ENCODE data around the gene SLC19A1. TPM values are rescaled to one million over a fixed set of nuclear protein-coding genes. Genes with fewer than 3 reads are reported as not detected.

The SLC19A1 gene
- polyA plus RNA-seq, 1 of the 3 experiments (the other 2 are of a cell fraction): 15.0 TPM

DNA sequence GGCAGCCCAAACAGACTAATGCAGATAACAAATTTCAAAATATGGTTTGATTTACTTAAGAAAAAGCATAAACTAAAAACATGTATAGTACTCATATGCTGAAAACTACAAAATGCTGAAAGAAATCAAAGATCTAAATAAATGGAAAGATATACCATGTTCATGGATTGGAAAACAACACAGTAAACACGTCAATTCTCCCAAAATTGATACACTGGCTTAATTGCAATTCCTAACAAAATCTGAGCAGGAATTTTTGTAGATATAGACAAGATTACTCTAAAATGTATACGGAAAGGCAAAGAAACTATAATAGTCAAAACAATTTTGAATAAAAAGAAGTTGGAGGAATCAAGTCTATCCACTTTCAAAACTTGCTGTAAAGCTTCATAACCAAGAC lies 21.0 kb downstream of the SLC19A1 start:
- H3F3A ChIP-seq (replicated peaks; ENCODE audit: insufficient read depth): peaks cover 16% of the 10 kb centered on the region
- H3K9me3 ChIP-seq: peaks cover 31% of the 10 kb centered on the region
- H3K4me2 ChIP-seq: no peak overlapping the region
- TF ChIP-seq, protein P1, sequence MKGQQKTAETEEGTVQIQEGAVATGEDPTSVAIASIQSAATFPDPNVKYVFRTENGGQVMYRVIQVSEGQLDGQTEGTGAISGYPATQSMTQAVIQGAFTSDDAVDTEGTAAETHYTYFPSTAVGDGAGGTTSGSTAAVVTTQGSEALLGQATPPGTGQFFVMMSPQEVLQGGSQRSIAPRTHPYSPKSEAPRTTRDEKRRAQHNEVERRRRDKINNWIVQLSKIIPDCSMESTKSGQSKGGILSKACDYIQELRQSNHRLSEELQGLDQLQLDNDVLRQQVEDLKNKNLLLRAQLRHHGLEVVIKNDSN (IDR thresholded peaks at IDR 0.05; ENCODE audit: borderline replicate concordance, low read depth): no peak
- TF ChIP-seq, protein P2, sequence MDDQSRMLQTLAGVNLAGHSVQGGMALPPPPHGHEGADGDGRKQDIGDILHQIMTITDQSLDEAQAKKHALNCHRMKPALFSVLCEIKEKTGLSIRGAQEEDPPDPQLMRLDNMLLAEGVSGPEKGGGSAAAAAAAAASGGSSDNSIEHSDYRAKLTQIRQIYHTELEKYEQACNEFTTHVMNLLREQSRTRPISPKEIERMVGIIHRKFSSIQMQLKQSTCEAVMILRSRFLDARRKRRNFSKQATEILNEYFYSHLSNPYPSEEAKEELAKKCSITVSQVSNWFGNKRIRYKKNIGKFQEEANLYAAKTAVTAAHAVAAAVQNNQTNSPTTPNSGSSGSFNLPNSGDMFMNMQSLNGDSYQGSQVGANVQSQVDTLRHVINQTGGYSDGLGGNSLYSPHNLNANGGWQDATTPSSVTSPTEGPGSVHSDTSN (IDR thresholded peaks at IDR 0.05): no peak
- no peak for TF ChIP-seq MXI1 (IDR thresholded peaks at IDR 0.05; ENCODE audit: low read depth, low read length)
- TF ChIP-seq RAD21 (IDR thresholded peaks at IDR 0.05; ENCODE audit: low read length): no peak
- TF ChIP-seq CHD2 (IDR thresholded peaks at IDR 0.05; ENCODE audit: low read length, partially characterized antibody): no peak
- no peak for TF ChIP-seq IRF3 (IDR thresholded peaks at IDR 0.05; ENCODE audit: low read depth, low read length)
- no peak for TF ChIP-seq RXRA (IDR thresholded peaks at IDR 0.05; ENCODE audit: borderline replicate concordance, low read depth)
- no peak for TF ChIP-seq GATA2 (CRISPR knock-in tag; IDR thresholded peaks at IDR 0.05)
- no peak for TF ChIP-seq TEAD4 (IDR thresholded peaks at IDR 0.05; ENCODE audit: borderline replicate concordance, insufficient read depth)
- no peak for TF ChIP-seq NFIC (IDR thresholded peaks at IDR 0.05; ENCODE audit: borderline replicate concordance)
- H2AFZ ChIP-seq (ENCODE audit: low read depth): no peak overlapping the region
- no peak for DNase-seq
- ChIA-PET CTCF (interaction anchor here (1.0 to 1.2 kb wide), 2 partner anchors 43 to 82 kb away, joined by 3 to 4 read pairs; no protein-coding TSS in a partner anchor), POLR2A (no interaction called here)
- 96% methylated on average over 2 of the region's 2 CpGs for WGBS (ENCODE audit: low lambda C conversion rate)
- H3K9me2 ChIP-seq: no peaks in the 10 kb centered on the region
- no peak overlapping the region for H3K9ac ChIP-seq
- H3K4me1 ChIP-seq (ENCODE audit: control insufficient read depth in 1 of 2, insufficient read depth in 2 of 2, low read depth in 1 of 2, low read length in 1 of 2): no peaks in the 10 kb centered on the region
- no peaks in the 10 kb centered on the region for H4K20me1 ChIP-seq (ENCODE audit: insufficient read depth)
- no peak overlapping the region for H3K27ac ChIP-seq (ENCODE audit: low read depth in 2 of 2, low read length in 1 of 2)
- no peaks in the 10 kb centered on the region for H3K27me3 ChIP-seq (ENCODE audit: insufficient read depth)
- peaks cover 5% of the 10 kb centered on the region; the same call in 1 of the 2 replicates for H3K79me2 ChIP-seq (ENCODE audit: insufficient read depth)
- H3K36me3 ChIP-seq (replicated peaks in 1 of 2; ENCODE audit: control insufficient read depth in 1 of 2, insufficient read depth in 2 of 2, low read length in 1 of 2): peaks cover 40 to 42% of the 10 kb centered on the region in 2 experiments
- H3K4me3 ChIP-seq (ENCODE audit: low read depth in 2 of 2, low read length in 1 of 2): no peak overlapping the region

GRCh38 chr21:45519182-45519581 lies 23.1 kb downstream of the SLC19A1 start:
- peaks cover 16% of the 10 kb centered on the region for H3F3A ChIP-seq (replicated peaks; ENCODE audit: insufficient read depth)
- no peaks in the 10 kb centered on the region for H4K20me1 ChIP-seq (ENCODE audit: insufficient read depth)
- peaks cover 31% of the 10 kb centered on the region for H3K9me3 ChIP-seq
- H3K4me2 ChIP-seq: no peak overlapping the region
- no peak overlapping the region for H3K27ac ChIP-seq (ENCODE audit: low read depth in 2 of 2, low read length in 1 of 2)
- H2AFZ ChIP-seq (ENCODE audit: low read depth): no peak overlapping the region
- TF ChIP-seq RAD21 (IDR thresholded peaks at IDR 0.05; ENCODE audit: low read length) (no peak), FOXM1 (IDR thresholded peaks at IDR 0.05; ENCODE audit: low read depth) (no peak), NFIC (IDR thresholded peaks at IDR 0.05; ENCODE audit: borderline replicate concordance) (no peak), MAX (IDR thresholded peaks at IDR 0.05; ENCODE audit: low read depth) (no peak), MEF2A (IDR thresholded peaks at IDR 0.05; ENCODE audit: borderline replicate concordance, low read depth) (no peak), NRF1 (IDR thresholded peaks at IDR 0.05; ENCODE audit: low read depth, low read length) (no peak), FOXJ3 (CRISPR knock-in tag; IDR thresholded peaks at IDR 0.05) (no peak)
- TF ChIP-seq, protein P2 (IDR thresholded peaks at IDR 0.05): no peak
- TF ChIP-seq, protein P3, sequence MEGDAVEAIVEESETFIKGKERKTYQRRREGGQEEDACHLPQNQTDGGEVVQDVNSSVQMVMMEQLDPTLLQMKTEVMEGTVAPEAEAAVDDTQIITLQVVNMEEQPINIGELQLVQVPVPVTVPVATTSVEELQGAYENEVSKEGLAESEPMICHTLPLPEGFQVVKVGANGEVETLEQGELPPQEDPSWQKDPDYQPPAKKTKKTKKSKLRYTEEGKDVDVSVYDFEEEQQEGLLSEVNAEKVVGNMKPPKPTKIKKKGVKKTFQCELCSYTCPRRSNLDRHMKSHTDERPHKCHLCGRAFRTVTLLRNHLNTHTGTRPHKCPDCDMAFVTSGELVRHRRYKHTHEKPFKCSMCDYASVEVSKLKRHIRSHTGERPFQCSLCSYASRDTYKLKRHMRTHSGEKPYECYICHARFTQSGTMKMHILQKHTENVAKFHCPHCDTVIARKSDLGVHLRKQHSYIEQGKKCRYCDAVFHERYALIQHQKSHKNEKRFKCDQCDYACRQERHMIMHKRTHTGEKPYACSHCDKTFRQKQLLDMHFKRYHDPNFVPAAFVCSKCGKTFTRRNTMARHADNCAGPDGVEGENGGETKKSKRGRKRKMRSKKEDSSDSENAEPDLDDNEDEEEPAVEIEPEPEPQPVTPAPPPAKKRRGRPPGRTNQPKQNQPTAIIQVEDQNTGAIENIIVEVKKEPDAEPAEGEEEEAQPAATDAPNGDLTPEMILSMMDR (IDR thresholded peaks at IDR 0.05): no peak
- TF ChIP-seq, protein P4, sequence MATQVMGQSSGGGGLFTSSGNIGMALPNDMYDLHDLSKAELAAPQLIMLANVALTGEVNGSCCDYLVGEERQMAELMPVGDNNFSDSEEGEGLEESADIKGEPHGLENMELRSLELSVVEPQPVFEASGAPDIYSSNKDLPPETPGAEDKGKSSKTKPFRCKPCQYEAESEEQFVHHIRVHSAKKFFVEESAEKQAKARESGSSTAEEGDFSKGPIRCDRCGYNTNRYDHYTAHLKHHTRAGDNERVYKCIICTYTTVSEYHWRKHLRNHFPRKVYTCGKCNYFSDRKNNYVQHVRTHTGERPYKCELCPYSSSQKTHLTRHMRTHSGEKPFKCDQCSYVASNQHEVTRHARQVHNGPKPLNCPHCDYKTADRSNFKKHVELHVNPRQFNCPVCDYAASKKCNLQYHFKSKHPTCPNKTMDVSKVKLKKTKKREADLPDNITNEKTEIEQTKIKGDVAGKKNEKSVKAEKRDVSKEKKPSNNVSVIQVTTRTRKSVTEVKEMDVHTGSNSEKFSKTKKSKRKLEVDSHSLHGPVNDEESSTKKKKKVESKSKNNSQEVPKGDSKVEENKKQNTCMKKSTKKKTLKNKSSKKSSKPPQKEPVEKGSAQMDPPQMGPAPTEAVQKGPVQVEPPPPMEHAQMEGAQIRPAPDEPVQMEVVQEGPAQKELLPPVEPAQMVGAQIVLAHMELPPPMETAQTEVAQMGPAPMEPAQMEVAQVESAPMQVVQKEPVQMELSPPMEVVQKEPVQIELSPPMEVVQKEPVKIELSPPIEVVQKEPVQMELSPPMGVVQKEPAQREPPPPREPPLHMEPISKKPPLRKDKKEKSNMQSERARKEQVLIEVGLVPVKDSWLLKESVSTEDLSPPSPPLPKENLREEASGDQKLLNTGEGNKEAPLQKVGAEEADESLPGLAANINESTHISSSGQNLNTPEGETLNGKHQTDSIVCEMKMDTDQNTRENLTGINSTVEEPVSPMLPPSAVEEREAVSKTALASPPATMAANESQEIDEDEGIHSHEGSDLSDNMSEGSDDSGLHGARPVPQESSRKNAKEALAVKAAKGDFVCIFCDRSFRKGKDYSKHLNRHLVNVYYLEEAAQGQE (IDR thresholded peaks at IDR 0.05; ENCODE audit: low read depth, low read length): no peak
- no peak for DNase-seq
- no peaks in the 10 kb centered on the region for H3K4me1 ChIP-seq (ENCODE audit: control insufficient read depth in 1 of 2, insufficient read depth in 2 of 2, low read depth in 1 of 2, low read length in 1 of 2)
- H3K36me3 ChIP-seq (replicated peaks in 1 of 2; ENCODE audit: control insufficient read depth in 1 of 2, insufficient read depth in 2 of 2, low read length in 1 of 2): peaks cover 40 to 48% of the 10 kb centered on the region in 2 experiments
- CTCF ChIA-PET: interaction anchor here (1.6 kb wide), 1 partner anchor 9 kb away, joined by 4 read pairs; no protein-coding TSS in a partner anchor
- 76% methylated on average over 4 of the region's 4 CpGs for WGBS (ENCODE audit: low lambda C conversion rate)
- no peaks in the 10 kb centered on the region for H3K27me3 ChIP-seq (ENCODE audit: insufficient read depth)
- H3K9me2 ChIP-seq: no peaks in the 10 kb centered on the region
- no peak overlapping the region for H3K4me3 ChIP-seq (ENCODE audit: low read depth in 2 of 2, low read length in 1 of 2)
- POLR2A ChIA-PET: no interaction called here
- no peak overlapping the region for H3K9ac ChIP-seq
- peaks cover 5% of the 10 kb centered on the region; the same call in 1 of the 2 replicates for H3K79me2 ChIP-seq (ENCODE audit: insufficient read depth)

All from SK-N-SH (cell line).